ENCODE results near the gene ZCCHC9.

The ZCCHC9 gene

DNA sequence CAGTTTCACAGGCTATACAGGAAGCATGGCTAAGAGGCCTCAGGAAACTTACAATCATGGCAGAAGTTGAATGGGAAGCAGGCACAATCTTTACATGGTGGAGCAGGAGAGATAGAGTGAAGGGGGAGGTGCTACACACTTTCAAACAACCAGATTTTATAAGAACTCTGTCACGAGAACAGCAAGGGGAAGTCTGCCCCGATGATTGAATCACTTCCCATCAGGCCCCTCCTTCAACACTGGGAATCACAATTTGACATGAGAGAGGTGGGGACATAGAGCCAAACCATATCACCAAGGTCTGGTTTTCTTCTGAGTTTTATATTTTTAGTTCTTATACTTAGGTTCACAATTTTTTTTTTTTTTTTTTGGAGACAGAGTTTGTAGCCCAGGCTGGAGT lies 16.1 kb downstream of the ZCCHC9 start:
- H3K36me3 ChIP-seq (ENCODE audit: insufficient read depth, low read length): peaks cover 2% of the 10 kb centered on the region; the same call in 1 of the 2 replicates
- no peak overlapping the region for H3K4me3 ChIP-seq (ENCODE audit: low read length, poor library complexity, severe bottlenecking)
- H3K9ac ChIP-seq (ENCODE audit: low read depth, low read length, poor library complexity, severe bottlenecking): no peak overlapping the region
- no peaks in the 10 kb centered on the region for H3K9me2 ChIP-seq (replicated peaks; ENCODE audit: low read depth, low read length)
- no peaks in the 10 kb centered on the region for H3K9me3 ChIP-seq (ENCODE audit: insufficient read depth, low read depth, low read length)
- H3K27me3 ChIP-seq (ENCODE audit: insufficient read depth, low read length, poor library complexity, severe bottlenecking): no peaks in the 10 kb centered on the region
- no peak overlapping the region for H3K4me2 ChIP-seq (ENCODE audit: low read depth, low read length, poor library complexity, severe bottlenecking)
- H3F3A ChIP-seq (ENCODE audit: low read depth): no peaks in the 10 kb centered on the region
- H2AFZ ChIP-seq (ENCODE audit: low read length): no peak overlapping the region
- H3K79me2 ChIP-seq (ENCODE audit: insufficient read depth, low read length): no peaks in the 10 kb centered on the region
- no peaks in the 10 kb centered on the region for H3K4me1 ChIP-seq (ENCODE audit: insufficient read depth, low read length, poor library complexity, severe bottlenecking)
- TF ChIP-seq, protein P1, sequence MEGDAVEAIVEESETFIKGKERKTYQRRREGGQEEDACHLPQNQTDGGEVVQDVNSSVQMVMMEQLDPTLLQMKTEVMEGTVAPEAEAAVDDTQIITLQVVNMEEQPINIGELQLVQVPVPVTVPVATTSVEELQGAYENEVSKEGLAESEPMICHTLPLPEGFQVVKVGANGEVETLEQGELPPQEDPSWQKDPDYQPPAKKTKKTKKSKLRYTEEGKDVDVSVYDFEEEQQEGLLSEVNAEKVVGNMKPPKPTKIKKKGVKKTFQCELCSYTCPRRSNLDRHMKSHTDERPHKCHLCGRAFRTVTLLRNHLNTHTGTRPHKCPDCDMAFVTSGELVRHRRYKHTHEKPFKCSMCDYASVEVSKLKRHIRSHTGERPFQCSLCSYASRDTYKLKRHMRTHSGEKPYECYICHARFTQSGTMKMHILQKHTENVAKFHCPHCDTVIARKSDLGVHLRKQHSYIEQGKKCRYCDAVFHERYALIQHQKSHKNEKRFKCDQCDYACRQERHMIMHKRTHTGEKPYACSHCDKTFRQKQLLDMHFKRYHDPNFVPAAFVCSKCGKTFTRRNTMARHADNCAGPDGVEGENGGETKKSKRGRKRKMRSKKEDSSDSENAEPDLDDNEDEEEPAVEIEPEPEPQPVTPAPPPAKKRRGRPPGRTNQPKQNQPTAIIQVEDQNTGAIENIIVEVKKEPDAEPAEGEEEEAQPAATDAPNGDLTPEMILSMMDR (conservative IDR thresholded peaks at IDR 0.05; ENCODE audit: low read length): no peak
- no peak for TF ChIP-seq EZH2phosphoT487 (IDR thresholded peaks at IDR 0.05; ENCODE audit: borderline replicate concordance)
- no peaks in the 10 kb centered on the region for H4K20me1 ChIP-seq (ENCODE audit: insufficient read depth, low read length, poor library complexity, severe bottlenecking)

DNA sequence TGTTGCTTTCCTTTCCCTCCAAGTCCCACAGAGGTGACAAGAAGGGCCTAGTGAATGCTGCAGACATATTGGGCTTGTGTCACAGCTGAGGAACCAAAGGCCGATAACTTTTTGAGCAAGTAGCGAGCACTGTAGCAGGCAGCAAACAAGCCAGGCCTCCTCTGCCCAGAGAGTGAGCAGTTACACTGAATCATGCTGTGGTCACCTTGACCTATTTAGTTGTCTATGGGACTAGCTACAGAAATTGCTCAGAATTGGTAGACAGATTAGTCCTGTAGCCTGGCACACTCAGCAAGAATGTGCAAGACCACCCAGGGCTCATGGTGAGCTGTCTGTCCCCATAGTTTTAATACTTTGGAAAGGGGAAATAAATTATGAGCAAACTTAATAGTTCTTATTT lies 25.2 kb downstream of the ZCCHC9 start:
- H4K20me1 ChIP-seq (ENCODE audit: insufficient read depth, low read length, poor library complexity, severe bottlenecking): no peaks in the 10 kb centered on the region
- no peak overlapping the region for H2AFZ ChIP-seq (ENCODE audit: low read length)
- H3K27me3 ChIP-seq (ENCODE audit: insufficient read depth, low read length, poor library complexity, severe bottlenecking): no peaks in the 10 kb centered on the region

DNA sequence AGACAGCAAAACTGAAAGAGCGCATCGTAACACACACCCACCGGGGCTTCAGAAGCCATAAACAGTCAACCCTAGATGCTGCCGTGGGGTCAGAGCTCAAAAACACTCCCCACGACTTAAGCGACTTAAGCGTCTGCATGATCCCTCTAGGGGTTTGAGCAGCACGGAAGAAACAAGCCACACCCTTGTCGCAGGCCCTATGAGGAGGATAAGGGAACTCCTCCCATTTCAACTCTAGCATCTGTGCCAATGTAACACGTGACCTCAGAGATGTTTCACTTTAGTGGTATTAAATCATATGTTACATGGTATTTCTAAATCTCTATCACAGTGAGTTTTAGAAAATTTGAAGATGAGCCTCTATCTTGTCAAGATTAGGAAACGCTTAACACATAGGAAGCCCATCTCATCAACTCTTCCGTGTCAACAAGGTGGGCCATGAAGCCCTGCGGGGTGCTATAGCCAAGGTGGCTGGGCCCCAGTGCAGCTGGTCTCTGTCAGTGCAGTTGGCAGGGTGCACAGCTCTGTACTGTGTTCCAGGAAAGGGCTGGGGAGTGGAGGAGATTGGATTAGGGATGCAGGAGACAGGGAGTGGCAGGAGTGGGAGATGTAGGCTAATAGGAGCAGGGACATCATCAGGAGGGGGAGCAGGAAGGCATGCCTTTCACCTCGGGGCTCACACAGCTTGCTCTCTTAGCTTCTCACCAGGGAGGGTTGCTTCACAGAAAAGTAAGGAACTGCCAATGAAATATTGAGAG lies 33.1 kb downstream of the ZCCHC9 start:
- Histone ChIP-seq H3K4me2 (ENCODE audit: low read depth, low read length, poor library complexity, severe bottlenecking) (no peak overlapping the region), H3K9ac (ENCODE audit: low read depth, low read length, poor library complexity, severe bottlenecking) (no peak overlapping the region), H3K4me3 (ENCODE audit: low read length, poor library complexity, severe bottlenecking) (no peak overlapping the region), H2AFZ (ENCODE audit: low read length) (no peak overlapping the region), H3F3A (ENCODE audit: low read depth) (no peaks in the 10 kb centered on the region), H3K9me2 (replicated peaks; ENCODE audit: low read depth, low read length) (no peaks in the 10 kb centered on the region), H3K79me2 (ENCODE audit: insufficient read depth, low read length) (no peaks in the 10 kb centered on the region), H3K36me3 (ENCODE audit: insufficient read depth, low read length) (no peaks in the 10 kb centered on the region), H3K9me3 (ENCODE audit: insufficient read depth, low read depth, low read length) (no peaks in the 10 kb centered on the region), H3K4me1 (ENCODE audit: insufficient read depth, low read length, poor library complexity, severe bottlenecking) (no peaks in the 10 kb centered on the region), H4K20me1 (ENCODE audit: insufficient read depth, low read length, poor library complexity, severe bottlenecking) (no peaks in the 10 kb centered on the region), H3K27me3 (ENCODE audit: insufficient read depth, low read length, poor library complexity, severe bottlenecking) (no peaks in the 10 kb centered on the region)
- TF ChIP-seq, protein P1 (conservative IDR thresholded peaks at IDR 0.05; ENCODE audit: low read length): no peak
- TF ChIP-seq EZH2phosphoT487 (IDR thresholded peaks at IDR 0.05; ENCODE audit: borderline replicate concordance): no peak

More for the DNA sequence above, 25.2 kb downstream of the ZCCHC9 start:
- no peak for TF ChIP-seq EZH2phosphoT487 (IDR thresholded peaks at IDR 0.05; ENCODE audit: borderline replicate concordance)
- TF ChIP-seq, protein P1 (conservative IDR thresholded peaks at IDR 0.05; ENCODE audit: low read length): no peak
- H3K79me2 ChIP-seq (ENCODE audit: insufficient read depth, low read length): no peaks in the 10 kb centered on the region
- H3K9ac ChIP-seq (ENCODE audit: low read depth, low read length, poor library complexity, severe bottlenecking): no peak overlapping the region
- no peaks in the 10 kb centered on the region for H3K36me3 ChIP-seq (ENCODE audit: insufficient read depth, low read length)
- no peaks in the 10 kb centered on the region for H3K9me3 ChIP-seq (ENCODE audit: insufficient read depth, low read depth, low read length)
- no peaks in the 10 kb centered on the region for H3F3A ChIP-seq (ENCODE audit: low read depth)
- no peaks in the 10 kb centered on the region for H3K9me2 ChIP-seq (replicated peaks; ENCODE audit: low read depth, low read length)
- no peak overlapping the region for H3K4me3 ChIP-seq (ENCODE audit: low read length, poor library complexity, severe bottlenecking)
- no peak overlapping the region for H3K4me2 ChIP-seq (ENCODE audit: low read depth, low read length, poor library complexity, severe bottlenecking)
- no peaks in the 10 kb centered on the region for H3K4me1 ChIP-seq (ENCODE audit: insufficient read depth, low read length, poor library complexity, severe bottlenecking)

All from Loucy (cell line).